K562 (cell line): Measurements from ENCODE around the gene CLDND2. TPM values are rescaled to one million over a fixed set of nuclear protein-coding genes. Genes with fewer than 3 reads are reported as not detected.

Source experiments
- BMI1 ChIP-seq: fragments of 150-350 bp; IDR thresholded peaks from 2 replicates; pipeline ENCODE4 v1.6.1; 2014; ENCODE audit warnings: low read length
- FUS ChIP-seq: fragments of 200-400 bp; formaldehyde crosslinking; optimal IDR thresholded peaks from 2 replicates; pipeline ENCODE3; 2017; ENCODE audit warnings: low read depth, low read length
- KDM1A ChIP-seq, 2 experiments: fragments of 450-650 bp; IDR thresholded peaks; 2 replicates each; pipeline ENCODE4 v1.6.1; 2016; ENCODE audit warnings: mild to moderate bottlenecking in 2 of 2
- KDM2B ChIP-seq: fragments of 250-450 bp; sonication (Bioruptor Pico); IDR thresholded peaks from 2 replicates; pipeline ENCODE4 v1.8.0; 2021; ENCODE audit warnings: mild to moderate bottlenecking, moderate library complexity
- PTTG1 ChIP-seq: fragments of 450-650 bp; IDR thresholded peaks from 2 replicates; pipeline ENCODE4 v1.6.1; 2016; ENCODE audit warnings: low read depth, mild to moderate bottlenecking, missing genetic modification characterization, missing compliant biosample characterization
- PURB ChIP-seq: sonication (generic); formaldehyde crosslinking; IDR thresholded peaks from 2 replicates; pipeline ENCODE4 v1.9.0; 2021; ENCODE audit warnings: low read depth, mild to moderate bottlenecking, missing genetic modification reagents
- SP1 ChIP-seq: sonication (generic); formaldehyde crosslinking; IDR thresholded peaks from 2 replicates; pipeline ENCODE4 v1.8.1; 2022; ENCODE audit warnings: mild to moderate bottlenecking, missing genetic modification reagents
- ZBTB40 ChIP-seq, 2 experiments: fragments of 450-650 bp in 1 of 2; sonication (generic) in 1 of 2; formaldehyde crosslinking in 1 of 2; IDR thresholded peaks; 2 replicates each; pipeline versions ENCODE4 v1.7.1 to v1.9.0; 2016 to 2022; ENCODE audit warnings: inconsistent platforms in 1 of 2, mild to moderate bottlenecking in 1 of 2, missing genetic modification reagents in 1 of 2
- ZNF318 ChIP-seq, 2 experiments: fragments of 450-650 bp; IDR thresholded peaks; 2 replicates each; pipeline ENCODE4 v1.6.1; 2016; ENCODE audit warnings: mild to moderate bottlenecking in 2 of 2, borderline replicate concordance in 1 of 2, low read depth in 1 of 2, moderate library complexity in 1 of 2
- polyA plus RNA-seq, 8 experiments: library from polyadenylated mRNA; depleted of rRNA in 4 of 8; stranded (reverse) in 5 of 8; unstranded in 3 of 8; fragments of >200 nt; fragmentation: Nextera tagmentation in 2 of 8; fragmentation: Illumina TruSeq in 1 of 8; extraction: Ambion mirVana in 2 of 8; extraction: Trizol in 1 of 8; gene quantifications; 2 replicates each; pipeline versions ENCODE4 v1.2.1 to v1.2.3, GENCODE V29; 2011 to 2014; ENCODE audit warnings: inconsistent platforms in 1 of 8, missing spikeins in 1 of 8
- total RNA-seq, 7 experiments: library from RNA; depleted of rRNA in 6 of 7; stranded (reverse); fragments of >200 nt in 6 of 7; fragmentation: Illumina TruSeq in 2 of 7; extraction: Trizol in 2 of 7; gene quantifications; 2 replicates each; pipeline versions ENCODE4 v1.2.1 to v1.2.3, GENCODE V29; 2011 to 2021; ENCODE audit warnings: low replicate concordance in 1 of 7

The CLDND2 gene
- total and polyA plus RNA-seq, 9 of the 15 experiments (the other 6 are each of a cell fraction or from before 2014, with no cell fraction given): 0.45 to 4.0 (median 1.2) TPM; not detected in 3

- TF ChIP-seq ZBTB40 (IDR thresholded peaks at IDR 0.05): peak; percentile 61
- no peak for TF ChIP-seq ZBTB40 (CRISPR knock-in tag; IDR thresholded peaks at IDR 0.05)
- no peak; the same call in 1 of the 2 replicates for TF ChIP-seq SP1
- TF ChIP-seq PURB (CRISPR knock-in tag): no peak
- TF ChIP-seq KDM1A (IDR thresholded peaks at IDR 0.05): no peak
- TF ChIP-seq PTTG1: no peak
- no peak for TF ChIP-seq KDM2B (CRISPR knock-in tag)
- no peak; a peak in 1 of 4 replicates for TF ChIP-seq ZNF318 (IDR thresholded peaks at IDR 0.05; ENCODE audit: borderline replicate concordance in 1 of 2, low read depth in 1 of 2)
- TF ChIP-seq BMI1: no peak
- no peak for TF ChIP-seq FUS
Observed at GRCh38 chr19:51366389-51367254, 2.2 kb downstream of the CLDND2 start (continued).
